Stimulated activated CD8-positive, alpha-beta memory T cell treated with anti-CD3 and anti-CD28 coated beads, Interleukin-2, amount 100 ng/mL, for 48 hours (primary cell): Measurements from ENCODE around the gene B3GALT4.
"Not testable (repeated sequence)": the region's sequence is repeated elsewhere in the genome, so short reads cannot be mapped to it uniquely, and the experiment has no call there.

Source experiments
- DNase-seq, 2 donors: peaks; one replicate each; pipeline ENCODE4 v3.0.0-alpha.2; 2020; ENCODE audit warnings: low read depth in 2 of 2

Gene B3GALT4, protein sequence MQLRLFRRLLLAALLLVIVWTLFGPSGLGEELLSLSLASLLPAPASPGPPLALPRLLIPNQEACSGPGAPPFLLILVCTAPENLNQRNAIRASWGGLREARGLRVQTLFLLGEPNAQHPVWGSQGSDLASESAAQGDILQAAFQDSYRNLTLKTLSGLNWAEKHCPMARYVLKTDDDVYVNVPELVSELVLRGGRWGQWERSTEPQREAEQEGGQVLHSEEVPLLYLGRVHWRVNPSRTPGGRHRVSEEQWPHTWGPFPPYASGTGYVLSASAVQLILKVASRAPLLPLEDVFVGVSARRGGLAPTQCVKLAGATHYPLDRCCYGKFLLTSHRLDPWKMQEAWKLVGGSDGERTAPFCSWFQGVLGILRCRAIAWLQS

DNA sequence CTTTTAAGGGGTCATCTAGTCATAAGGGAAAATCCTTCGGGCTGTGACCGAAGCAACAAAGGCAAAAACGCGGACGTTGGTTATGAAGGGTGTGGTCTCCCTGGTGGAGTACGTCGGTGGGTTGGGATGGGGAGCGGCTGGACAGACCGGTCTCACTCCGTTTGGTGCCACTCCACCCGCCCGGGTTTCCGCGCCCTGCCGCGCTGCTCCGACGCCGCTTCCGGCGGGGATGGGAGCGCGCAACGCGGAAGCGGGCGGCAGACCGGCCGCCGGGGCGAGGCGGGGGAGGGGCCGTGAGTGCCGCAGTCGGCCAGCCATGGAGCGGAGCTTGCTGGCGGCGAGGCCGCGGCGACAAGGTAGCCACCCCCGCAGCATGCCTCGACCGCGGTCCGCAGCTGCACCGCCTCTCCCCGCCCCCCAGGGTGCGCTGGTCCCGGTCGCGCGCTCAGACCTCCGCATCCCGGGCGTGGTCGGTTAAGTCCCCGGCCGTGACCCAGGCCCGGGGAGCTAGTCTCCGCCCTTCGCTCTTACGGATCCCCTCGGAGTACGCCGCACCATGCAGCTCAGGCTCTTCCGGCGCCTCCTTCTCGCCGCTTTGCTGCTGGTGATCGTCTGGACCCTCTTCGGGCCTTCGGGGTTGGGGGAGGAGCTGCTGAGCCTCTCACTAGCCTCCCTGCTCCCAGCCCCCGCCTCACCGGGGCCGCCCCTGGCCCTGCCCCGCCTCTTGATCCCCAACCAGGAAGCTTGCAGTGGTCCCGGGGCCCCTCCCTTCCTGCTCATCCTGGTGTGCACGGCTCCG is at the start of gene B3GALT4:
TSS of gene B3GALT4 (plus strand) at position 260 of the 799 bp plus-strand sequence. CDS start at position 557, 297 bp downstream.
- DNase-seq = peak; percentile 71 to 76

DNA sequence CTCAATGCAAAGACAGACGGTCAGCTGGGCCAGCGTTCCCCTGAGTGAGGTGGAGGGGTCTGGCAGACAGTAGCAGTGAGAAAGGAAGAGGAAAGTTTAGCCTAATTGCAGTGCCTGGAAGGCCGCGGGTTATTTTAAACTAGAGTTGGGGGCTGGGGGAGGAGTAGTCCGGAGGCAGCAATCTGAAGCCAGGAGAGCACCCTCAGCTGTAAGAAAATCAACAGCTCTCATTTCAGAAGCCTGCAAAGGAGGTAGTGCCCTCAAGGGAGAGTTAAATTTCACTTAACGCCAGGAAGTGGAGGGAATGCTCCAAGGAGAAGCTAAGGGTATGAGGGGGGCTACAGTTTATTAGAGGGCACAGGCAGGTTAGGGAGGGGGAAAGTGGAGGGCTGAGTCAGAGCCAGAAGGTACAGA is 41.7 kb upstream of the B3GALT4 start:
- DNase-seq = no peak

DNA sequence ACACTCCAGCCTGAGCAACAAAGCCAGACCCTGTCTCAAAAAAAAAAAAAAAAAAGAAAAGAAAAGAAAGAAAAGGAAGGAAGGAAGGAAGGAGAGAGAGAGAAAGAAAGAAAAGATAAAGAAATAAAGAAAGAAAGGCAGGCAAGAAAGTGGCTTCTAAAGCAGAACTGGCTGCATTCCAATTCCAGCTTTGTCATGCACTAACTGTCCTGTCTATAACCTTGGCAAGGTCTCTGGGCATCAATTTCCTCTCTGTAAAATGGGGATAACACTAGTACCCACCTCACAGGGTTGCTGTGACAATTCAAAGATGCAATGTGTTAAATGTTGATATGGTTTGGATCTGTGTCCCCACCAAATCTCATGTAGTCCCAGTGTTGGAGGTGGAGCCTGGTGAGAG is 40.6 kb upstream of the B3GALT4 start:
- no peak for DNase-seq

DNA sequence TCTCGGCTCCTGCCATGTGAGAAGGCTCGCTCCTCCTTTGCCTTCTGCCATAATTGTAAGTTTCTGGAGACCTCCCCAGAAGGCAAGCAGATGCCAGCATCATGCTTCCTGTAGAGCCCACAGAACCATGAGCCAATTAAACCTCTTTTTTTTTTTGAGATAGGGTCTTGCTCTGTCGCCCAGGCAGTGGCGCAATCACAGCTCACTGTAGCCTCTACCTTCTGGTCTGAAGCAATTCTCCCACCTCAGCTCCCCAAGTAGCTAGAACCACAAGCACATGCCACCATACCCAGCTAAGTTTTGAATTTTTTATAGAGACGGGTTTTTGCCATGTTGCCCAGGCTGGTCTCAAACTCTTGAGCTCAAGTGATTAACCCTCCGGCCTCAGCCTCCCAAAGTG is 40.1 kb upstream of the B3GALT4 start:
- DNase-seq = no peak

DNA sequence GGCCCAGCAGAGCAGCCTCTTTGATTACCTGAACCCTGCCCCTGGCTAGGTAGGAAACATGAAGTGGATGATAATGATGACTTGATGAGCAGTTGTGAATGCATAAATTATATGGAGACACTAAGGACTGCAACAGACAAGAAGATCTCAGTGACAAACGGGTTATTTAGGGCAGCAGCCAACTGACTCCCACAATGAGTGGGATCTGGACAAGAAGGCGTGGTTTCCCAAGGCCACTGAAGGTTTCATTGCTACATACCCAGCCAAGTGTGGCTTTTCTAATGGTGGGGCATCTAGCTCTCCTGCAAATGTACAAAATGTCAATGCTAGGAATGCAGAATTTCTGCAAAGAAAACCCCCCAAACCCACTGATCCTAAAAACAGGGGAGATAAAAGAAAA is 39.2 kb upstream of the B3GALT4 start:
- DNase-seq = no peak

DNA sequence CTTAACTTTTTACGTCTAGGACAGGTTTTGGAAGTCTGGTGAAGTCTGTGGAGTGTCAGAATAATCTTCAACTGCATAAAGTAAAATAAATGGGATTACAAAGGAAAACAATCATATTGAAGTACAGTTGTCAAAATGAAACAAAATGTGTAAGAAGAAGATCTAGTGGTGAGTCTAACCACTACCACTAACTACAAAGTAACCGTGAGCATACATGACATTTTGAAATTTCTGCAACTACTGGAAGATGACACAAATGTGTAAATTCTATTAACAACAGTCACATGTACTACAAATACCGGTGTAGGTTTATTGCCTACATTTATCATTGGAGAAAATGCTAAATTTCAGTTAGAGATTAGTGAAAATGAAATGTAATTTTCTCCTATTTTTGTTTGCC is 35.0 kb upstream of the B3GALT4 start:
- no peak for DNase-seq

DNA sequence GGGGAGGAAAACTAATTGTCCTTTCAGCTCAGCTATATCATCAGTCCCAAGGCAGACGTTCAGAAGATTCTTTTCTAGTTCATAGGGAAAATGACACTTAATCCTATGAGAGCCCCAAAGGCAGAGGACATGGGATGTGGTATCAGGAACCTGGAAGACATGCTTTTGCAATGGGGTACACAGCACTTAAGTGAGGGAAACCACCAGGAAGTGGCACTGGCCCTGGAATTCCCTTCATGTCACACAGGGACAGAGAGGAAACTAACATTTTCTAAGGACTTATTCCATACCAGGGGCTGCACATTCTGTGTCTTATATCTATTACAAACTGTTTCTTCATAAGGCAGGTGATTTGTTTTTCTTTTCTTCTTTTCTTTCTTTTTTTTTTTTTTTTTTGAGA is 33.4 kb upstream of the B3GALT4 start:
- DNase-seq = no peak

DNA sequence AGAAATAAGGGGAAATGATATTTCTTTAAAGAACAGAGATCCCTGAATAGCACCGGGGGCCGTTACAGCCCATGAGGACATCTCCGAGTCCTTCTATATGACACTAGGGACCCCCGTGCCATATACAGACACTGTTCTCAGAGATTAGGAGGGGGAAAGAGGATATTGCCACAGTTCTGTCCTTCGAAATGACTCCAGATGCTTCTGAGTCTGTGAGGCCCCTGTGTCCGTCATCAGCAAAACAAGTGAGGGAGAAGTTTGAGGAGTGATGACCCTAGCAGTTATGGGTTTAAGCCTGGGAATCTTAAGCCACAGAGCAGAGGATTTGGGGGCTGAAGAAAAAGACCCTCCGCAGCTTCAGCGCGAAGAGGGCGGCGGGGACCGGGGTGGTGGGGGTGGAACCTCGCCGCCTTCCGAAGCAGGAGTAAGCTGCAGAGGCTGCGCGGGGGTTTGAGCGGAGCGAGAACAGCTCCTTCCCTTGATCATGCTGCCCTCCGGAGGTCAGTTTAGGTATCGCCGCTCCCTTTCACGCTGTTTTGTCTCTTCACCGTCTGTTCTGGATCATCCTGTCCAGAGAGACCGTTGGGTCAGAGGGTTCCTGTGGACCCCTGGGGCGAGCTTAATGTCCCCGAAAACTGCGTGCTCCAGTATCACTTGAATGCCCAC is 28.8 kb upstream of the B3GALT4 start:
- peak; percentile 82 to 92 for DNase-seq

DNA sequence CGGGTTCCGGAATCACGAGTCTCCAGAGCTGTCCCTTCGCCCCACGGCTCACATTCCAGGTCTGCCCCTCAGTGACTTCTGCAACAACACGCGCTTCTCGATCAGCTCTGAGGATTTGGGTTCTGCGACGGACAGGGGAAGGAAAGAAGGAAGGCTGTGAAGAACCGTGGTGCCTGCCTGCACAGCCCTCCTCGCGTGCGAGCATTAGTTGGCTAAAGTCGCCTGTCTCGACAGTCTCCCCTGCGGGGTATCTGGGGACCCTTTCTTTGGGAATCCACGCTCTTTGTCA is 28.3 kb upstream of the B3GALT4 start:
- peak; percentile 15 to 18 for DNase-seq

DNA sequence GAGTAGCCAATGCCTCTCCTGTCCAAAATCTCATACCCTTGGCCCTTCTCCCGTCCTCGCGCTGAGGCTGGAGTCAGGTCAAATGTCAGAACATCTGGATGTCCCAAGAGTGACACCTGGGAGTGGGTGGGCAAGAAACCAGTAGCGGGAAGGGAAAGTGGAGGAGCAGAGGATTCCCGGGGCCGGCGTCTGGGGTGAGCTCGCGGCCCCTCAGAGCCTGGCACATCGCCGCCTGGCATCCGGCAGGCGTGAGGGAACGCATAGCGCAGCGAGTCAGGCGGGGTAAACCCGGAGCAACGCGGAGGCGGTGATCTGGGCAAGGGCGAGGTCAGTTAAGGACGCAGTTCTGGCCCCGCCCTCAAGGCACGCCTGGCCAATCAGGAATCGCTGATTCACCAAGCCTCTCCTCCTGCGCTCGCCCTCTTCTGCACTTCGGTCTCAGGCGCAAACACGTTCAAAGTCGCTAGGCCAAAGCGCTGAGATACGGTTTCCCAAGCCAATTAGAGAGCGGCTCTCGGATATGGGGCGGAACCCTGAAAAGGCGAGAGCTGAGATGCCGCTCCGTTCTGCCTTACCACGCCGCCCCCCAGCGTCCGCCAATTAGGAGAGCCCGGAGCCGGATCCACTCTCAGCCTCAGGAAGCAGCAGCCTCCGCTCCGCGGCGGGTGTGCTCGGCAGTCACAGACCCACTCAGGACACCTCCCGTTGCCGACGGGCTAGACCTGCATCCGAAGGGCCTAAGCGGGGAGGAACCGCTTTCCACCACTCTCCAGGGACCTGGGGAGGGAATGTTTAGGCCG is 27.8 kb upstream of the B3GALT4 start:
- peak; percentile 93 to 96 for DNase-seq

DNA sequence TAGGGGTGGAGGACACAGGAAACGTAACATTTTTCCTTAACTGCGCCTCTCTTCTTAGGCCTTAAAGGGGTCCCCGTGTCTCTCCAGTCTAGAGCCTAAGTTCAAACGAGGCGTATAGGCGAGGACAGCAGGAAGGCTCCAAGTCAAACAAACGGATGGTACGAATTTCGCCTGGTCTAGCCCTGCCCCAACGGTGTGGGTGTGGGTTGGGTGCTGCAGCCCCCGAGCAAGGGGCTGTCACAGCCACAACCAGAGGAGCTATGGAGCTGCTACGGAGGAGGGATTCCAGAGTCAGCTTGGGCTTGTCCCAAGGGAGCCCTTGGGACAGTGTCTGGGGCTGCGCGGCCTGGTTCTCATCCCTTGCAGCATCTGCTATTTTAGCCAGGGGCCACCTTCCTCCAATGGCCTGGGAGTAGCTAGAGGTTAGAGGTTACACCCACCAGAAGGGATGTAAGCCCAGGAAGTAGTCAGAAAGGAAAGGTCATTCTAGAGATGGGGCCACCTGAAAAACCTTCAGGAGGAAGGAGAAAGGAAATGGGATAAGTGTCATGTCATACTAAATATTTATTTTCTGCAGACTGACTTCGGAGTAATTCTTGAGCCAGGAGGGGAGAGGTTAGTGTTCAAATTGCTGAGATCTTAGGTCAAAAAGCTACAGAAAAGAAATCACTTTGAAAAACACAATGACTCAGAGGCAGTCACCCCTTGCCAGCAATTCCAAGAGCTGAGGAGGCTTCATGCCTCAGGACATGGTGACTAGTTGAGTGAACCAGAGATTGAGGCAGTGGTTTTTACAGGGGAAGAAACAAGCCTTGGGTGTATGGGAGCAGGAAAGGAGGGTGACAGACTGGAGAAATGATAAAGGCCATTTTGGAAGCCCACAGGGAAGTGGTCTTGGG is 26.9 kb upstream of the B3GALT4 start:
- no peak for DNase-seq

DNA sequence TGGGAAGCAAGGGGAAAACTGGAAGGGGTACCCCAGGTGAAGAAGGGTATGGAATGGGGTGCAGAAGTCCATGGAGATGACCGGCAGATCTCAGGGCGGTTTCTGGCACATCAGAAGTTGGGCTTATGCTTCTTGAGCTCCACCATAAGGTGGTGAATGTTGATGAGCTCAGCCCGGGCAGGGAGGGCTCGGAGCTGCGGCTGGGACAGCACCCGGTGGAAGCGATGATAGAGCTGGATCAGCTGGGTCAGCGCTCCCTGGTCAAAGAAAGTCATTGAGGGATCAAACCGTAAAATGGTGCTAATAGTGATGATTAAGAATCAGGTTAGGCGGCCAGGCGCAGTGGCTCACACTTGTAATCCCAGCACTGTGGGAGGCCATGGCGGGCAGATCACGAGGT is 26.2 kb upstream of the B3GALT4 start:
- DNase-seq = no peak

DNA sequence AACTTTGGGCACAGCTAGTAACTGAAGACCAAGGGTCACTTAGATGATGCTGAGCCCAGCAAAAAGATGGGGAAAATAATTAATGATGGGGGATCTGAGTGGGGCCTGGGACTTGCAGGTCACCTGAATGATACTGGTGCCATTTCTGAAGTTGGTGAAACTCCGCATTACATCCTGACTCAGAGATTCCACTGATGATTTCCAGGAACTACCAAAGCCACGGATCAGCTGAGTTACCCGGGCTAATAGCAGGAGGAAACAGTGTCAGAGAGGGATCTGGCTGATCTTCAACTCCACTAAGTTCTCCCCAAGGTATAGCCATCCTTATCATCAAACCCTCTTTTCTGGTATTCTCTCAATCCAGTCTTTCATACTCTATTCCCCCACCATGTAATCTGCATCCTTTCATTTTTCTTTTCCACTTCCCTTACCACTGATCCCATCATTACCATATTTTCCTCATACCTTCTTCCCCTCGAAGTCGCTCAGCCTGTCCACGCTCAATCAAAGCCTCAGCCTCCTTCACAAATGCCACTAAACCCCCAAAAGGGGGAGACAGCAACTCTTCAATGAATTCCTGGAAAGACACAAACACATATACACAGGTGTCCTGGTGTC is 25.4 kb upstream of the B3GALT4 start:
- DNase-seq = no peak

DNA sequence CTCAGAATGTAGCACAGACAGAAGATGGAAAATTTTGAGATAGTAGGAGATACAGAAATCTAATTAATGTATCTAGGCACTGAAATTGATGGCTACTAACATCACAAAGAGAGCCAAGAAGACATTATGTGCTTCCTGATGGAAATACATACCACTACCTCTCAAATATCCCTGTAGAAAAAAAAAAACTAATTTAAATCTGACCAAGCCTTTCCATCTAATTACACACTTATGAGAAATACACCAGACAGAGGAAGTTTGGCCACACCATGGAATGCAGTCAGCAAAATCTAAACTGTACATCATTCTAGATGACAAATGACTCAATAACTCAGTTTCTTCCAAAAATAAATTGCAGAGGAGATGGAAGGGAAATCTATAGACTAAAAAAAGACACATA is 24.2 kb upstream of the B3GALT4 start:
- no peak for DNase-seq

DNA sequence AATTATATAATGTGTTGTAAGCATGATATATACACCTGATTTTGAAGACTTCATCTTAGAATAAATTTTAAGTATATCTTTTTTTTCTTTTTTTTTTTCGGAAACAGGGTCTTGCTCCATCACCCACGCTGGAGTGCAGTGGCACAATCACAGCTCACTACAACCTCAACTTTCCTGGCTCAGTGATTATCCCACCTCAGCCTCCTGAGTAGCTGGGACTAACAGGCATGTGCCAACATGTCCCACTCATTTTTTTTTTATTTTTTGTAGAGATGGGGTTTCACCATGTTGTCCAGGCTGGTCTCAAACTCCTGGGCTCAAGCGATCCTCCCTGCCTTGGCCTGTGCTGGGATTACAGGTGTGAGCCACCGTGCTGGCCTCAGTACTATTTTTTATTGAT is 22.3 kb upstream of the B3GALT4 start:
- DNase-seq = no peak

DNA sequence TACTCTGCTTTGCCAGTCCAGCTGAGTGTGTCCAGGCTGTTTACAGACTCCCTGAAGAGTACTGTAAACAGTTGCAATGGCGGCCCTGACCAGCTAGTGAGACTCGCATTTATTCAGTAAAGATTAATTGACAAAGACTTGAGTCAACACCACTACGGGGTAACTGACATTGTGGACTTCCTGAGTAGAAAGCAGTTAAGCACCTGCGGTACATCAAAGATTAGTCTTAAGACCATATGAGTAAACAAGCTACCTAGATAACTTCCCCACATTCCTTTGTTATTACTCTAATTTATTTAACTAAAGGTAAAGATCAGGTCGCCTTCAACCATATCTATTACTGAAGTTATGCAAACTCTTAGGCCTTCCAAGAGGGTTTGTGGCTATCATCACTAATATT is 17.9 kb upstream of the B3GALT4 start:
- no peak for DNase-seq

DNA sequence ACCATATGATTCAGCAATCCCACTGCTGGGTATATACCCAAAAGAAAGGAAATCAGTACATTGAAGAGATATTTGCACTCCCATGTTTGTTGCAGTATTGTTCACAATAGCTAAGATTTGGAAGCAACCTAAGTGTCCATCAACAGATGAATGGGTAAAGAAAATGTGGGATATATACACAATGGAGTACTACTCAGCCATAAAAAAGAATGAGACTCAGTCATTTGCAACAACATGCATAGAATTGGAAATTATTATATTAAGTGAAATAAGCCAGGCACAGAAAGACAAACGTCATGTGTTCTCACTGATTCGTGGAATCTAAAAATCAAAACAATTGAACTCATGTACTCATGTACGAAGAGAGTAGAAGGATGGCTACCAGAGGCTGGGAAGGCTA is 14.4 kb upstream of the B3GALT4 start:
- DNase-seq = not testable (repeated sequence)

DNA sequence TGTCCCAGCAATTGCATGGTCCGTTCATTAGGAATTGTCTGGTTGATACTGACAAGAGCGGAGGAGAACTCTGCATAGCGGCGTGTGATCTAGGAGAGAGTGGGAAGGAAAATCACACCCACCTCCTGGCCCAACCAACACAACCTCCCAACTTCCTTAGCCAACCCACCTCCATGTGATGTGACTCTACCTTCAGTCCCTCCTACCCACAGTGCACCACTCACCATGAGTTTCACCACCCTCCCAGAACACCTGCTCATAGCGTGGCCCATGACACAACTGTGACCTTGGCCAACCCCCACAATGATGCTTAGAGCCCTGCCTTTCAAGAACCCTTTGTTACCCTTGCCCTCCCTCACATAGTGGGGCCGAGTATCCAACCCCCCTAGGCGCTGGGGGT is 12.9 kb upstream of the B3GALT4 start:
- DNase-seq = no peak

DNA sequence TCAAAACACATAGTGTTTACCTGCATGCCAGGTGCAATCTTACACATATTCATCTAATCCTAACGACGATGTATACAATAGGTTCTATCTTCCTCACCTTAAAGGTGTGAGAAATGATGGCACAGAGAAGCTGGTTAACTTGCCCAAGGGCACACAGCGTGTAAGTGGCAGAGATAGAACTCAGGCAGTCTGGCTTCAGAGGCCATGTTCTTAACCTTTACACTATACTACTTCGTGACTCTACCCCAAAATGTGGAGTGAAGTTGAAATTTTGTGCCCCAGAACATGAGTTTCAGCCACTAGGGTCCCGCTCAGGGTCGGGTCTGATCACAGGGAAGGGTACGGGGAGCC is 5.8 kb upstream of the B3GALT4 start:
- DNase-seq = no peak

DNA sequence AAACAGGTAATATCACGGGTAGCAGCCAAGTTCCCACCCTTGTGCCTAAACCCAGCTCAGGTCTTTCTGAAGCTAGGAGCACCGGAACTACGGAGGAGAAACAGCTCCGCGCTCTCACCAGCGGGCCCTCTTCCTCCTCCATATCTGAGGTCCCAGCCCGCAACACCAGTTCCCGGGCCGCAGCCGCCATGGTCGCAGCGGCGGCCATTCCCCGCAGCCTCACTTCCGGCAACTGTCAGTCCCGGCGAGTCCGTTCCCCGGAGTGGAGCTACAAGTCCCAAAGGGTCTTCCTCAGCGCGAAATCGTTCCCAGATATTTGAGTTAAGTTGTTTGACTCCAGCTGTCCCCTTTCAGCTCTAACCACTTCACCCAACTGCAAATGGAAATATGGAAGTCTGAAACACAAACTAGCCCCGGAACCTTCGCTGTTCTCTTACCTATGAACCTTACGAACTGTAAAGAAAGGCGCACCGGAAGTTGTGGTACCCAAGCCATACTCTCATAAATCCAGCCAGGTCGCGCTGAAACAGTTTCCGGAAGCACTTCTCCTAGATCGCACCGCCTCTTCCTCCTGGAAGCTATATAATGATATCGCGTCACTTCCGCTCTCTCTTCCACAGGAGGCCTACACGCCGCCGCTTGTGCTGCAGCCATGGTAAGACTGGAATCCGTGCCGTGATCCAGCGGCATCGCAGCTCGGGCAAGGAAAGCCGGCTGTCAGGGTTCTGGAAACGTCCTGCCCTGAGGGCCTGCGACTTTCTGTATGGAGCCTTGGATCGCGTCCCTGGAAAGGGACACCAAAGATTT is 5.3 kb upstream of the B3GALT4 start, which contains the start of the genes RPS18 and VPS52:
TSS of gene RPS18 (plus strand) at position 608 of the 807 bp plus-strand sequence. CDS start at position 653, 45 bp downstream.
TSS of gene VPS52 (minus strand) at position 409 of the 807 bp plus-strand sequence. CDS start at position 208, 201 bp downstream.
- DNase-seq = peak; percentile 64 to 82
